Keratinocyte (primary cell): ENCODE measurements around the gene PLA2G12A.

Source experiments
- EZH2 ChIP-seq: IDR thresholded peaks from one replicate; pipeline ENCODE4 v1.6.1; 2012; ENCODE audit warnings: inconsistent platforms, mild to moderate bottlenecking, low read length, moderate library complexity
- TF ChIP-seq, protein P1 (sequence below), 3 experiments: IDR thresholded peaks in 1 of 3; conservative IDR thresholded peaks in 1 of 3; optimal IDR thresholded peaks in 1 of 3; 2 replicates in 2 of 3; 3 replicates in 1 of 3; pipeline versions ENCODE3 to v1.5.1; 2011; ENCODE audit warnings: low read length in 3 of 3, mild to moderate bottlenecking in 3 of 3, moderate library complexity in 2 of 3, control low read depth in 1 of 3, inconsistent platforms in 1 of 3; ENCODE audit not compliant: insufficient read depth in 2 of 3; ENCODE audit errors: extremely low read depth in 1 of 3

DNA sequence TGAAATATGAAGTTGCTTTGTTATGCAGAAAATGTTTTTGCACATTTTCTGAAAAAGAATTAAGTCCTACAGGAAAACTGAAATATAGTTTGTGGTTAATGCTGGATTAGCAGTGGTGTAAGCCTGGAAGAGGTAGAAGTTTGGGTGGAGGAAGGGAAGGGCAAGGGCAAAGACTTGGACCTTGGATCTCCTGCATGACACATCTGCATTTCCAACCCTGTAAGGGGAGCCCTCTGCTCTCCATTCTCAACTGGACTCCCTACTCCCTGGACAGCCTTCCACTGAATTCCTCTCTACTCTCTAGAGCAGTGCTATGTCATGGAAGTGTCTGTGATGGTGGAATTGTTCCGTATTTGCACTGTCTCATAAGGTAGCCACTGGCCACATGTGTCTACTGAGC, 31.2 kb downstream of the PLA2G12A start:
- TF ChIP-seq, protein P1, sequence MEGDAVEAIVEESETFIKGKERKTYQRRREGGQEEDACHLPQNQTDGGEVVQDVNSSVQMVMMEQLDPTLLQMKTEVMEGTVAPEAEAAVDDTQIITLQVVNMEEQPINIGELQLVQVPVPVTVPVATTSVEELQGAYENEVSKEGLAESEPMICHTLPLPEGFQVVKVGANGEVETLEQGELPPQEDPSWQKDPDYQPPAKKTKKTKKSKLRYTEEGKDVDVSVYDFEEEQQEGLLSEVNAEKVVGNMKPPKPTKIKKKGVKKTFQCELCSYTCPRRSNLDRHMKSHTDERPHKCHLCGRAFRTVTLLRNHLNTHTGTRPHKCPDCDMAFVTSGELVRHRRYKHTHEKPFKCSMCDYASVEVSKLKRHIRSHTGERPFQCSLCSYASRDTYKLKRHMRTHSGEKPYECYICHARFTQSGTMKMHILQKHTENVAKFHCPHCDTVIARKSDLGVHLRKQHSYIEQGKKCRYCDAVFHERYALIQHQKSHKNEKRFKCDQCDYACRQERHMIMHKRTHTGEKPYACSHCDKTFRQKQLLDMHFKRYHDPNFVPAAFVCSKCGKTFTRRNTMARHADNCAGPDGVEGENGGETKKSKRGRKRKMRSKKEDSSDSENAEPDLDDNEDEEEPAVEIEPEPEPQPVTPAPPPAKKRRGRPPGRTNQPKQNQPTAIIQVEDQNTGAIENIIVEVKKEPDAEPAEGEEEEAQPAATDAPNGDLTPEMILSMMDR (optimal IDR thresholded peaks at IDR 0.05 in 1 of 3, IDR thresholded peaks at IDR 0.05 in 1 of 3, conservative IDR thresholded peaks at IDR 0.05 in 1 of 3; ENCODE audit: extremely low read depth in 1 of 3, insufficient read depth in 2 of 3, low read length in 3 of 3) = no peak
- no peak for TF ChIP-seq EZH2
